H1 (cell line): ENCODE results near the gene MED28. TPM values are rescaled to one million over a fixed set of nuclear protein-coding genes. Genes with fewer than 3 reads are reported as not detected.

Experiments used
- CHD7 ChIP-seq: fragments of 300-600 bp; sonication (generic); IDR thresholded peaks from 2 replicates; pipeline ENCODE4 v1.7.1; 2012; ENCODE audit warnings: low read length, moderate library complexity, mild to moderate bottlenecking, inconsistent platforms; ENCODE audit not compliant: insufficient replicate concordance
- FOSL1 ChIP-seq: IDR thresholded peaks from 2 replicates; pipeline ENCODE4 v1.6.1; 2011; ENCODE audit warnings: mild to moderate bottlenecking, low read depth, low read length, moderate library complexity; ENCODE audit not compliant: insufficient read depth
- GTF2F1 ChIP-seq: IDR thresholded peaks from 2 replicates; pipeline ENCODE4 v1.6.1; 2012; ENCODE audit warnings: low read depth, low read length, improper control_type of control experiment, borderline replicate concordance
- JUN ChIP-seq: IDR thresholded peaks from 2 replicates; pipeline ENCODE4 v1.6.1; 2011; ENCODE audit warnings: low read depth, mild to moderate bottlenecking, improper control_type of control experiment, low read length
- SIRT6 ChIP-seq: IDR thresholded peaks from one replicate; pipeline ENCODE4 v1.7.1; 2012; ENCODE audit warnings: low read length, inconsistent platforms
- polyA plus RNA-seq, 7 experiments: library from polyadenylated mRNA; depleted of rRNA in 3 of 7; stranded (reverse) in 5 of 7; unstranded in 2 of 7; fragments of >200 nt in 5 of 7; fragments of 200-250 nt in 2 of 7; gene quantifications; 1 replicate in 5 of 7; 2 replicates in 1 of 7; 4 replicates in 1 of 7; pipeline versions ENCODE4 v1.2.1 to v1.2.3, GENCODE V29; 2011 to 2013; ENCODE audit warnings: missing spikeins in 2 of 7, mixed read lengths in 2 of 7
- total RNA-seq: library from RNA; stranded (reverse); fragmentation: NEBNext Ultra II Directional; extraction: Animal tissue kit (Norgen Biotek cat#: 25700); gene quantifications from 2 replicates; pipeline ENCODE4 v1.2.1, GENCODE V29; 2021

The MED28 gene
- total and polyA plus RNA-seq, 2 of the 8 experiments (the other 6 are each of a cell fraction or from before 2014, with no cell fraction given): 24.0 to 87.1 TPM

- TF ChIP-seq CHD7 (no peak), SIRT6 (no peak), FOSL1 (no peak), JUN (no peak), GTF2F1 (no peak)
Observed at GRCh38 chr4:17633600-17633999, 19.2 kb downstream of the MED28 start (continued).
